Loucy (cell line): ENCODE results near the gene MID1IP1.

Experiments used
- H2AFZ ChIP-seq: fragments of 200-600 bp; sonication (generic); 2 replicates; pipeline ENCODE4 v1.6.0; 2016; ENCODE audit warnings: antibody characterized with exemption, mild to moderate bottlenecking, low read length, moderate library complexity
- H3F3A ChIP-seq: fragments of 200-600 bp; 2 replicates; pipeline ENCODE4 v1.6.0; 2016; ENCODE audit warnings: antibody characterized with exemption, low read depth, mild to moderate bottlenecking
- H3K27me3 ChIP-seq: fragments of 200-600 bp; sonication (generic); 2 replicates; pipeline ENCODE4 v1.6.1; 2014; ENCODE audit warnings: low read length, mild to moderate bottlenecking; ENCODE audit not compliant: insufficient read depth, poor library complexity, severe bottlenecking
- H3K36me3 ChIP-seq: fragments of 200-600 bp; sonication (generic); 2 replicates; pipeline ENCODE4 v1.6.1; 2016; ENCODE audit warnings: low read length; ENCODE audit not compliant: insufficient read depth
- H3K4me1 ChIP-seq: fragments of 200-600 bp; sonication (generic); 2 replicates; pipeline ENCODE4 v1.5.1; 2014; ENCODE audit warnings: low read length, mild to moderate bottlenecking; ENCODE audit not compliant: insufficient read depth, poor library complexity, severe bottlenecking
- H3K4me2 ChIP-seq: fragments of 200-600 bp; sonication (generic); 2 replicates; pipeline ENCODE4 v1.6.0; 2014; ENCODE audit warnings: antibody characterized with exemption, low read length, low read depth, mild to moderate bottlenecking; ENCODE audit not compliant: poor library complexity, severe bottlenecking
- H3K4me3 ChIP-seq: fragments of 200-600 bp; sonication (generic); 2 replicates; pipeline ENCODE4 v1.5.1; 2014; ENCODE audit warnings: low read length, mild to moderate bottlenecking, mixed read lengths; ENCODE audit not compliant: poor library complexity, severe bottlenecking
- H3K79me2 ChIP-seq: fragments of 200-600 bp; sonication (generic); 2 replicates; pipeline ENCODE4 v1.6.1; 2014; ENCODE audit warnings: low read length; ENCODE audit not compliant: insufficient read depth
- H3K9ac ChIP-seq: fragments of 200-600 bp; sonication (generic); 2 replicates; pipeline ENCODE4 v1.6.0; 2014; ENCODE audit warnings: mild to moderate bottlenecking, low read depth, low read length, moderate library complexity; ENCODE audit not compliant: poor library complexity, severe bottlenecking
- H3K9me2 ChIP-seq: fragments of 200-600 bp; sonication (generic); replicated peaks from 2 replicates; pipeline ENCODE4 v1.6.1; 2016; ENCODE audit warnings: low read depth, low read length, mixed read lengths
- H3K9me3 ChIP-seq: fragments of 200-600 bp; sonication (generic); 2 replicates; pipeline ENCODE4 v1.6.1; 2014; ENCODE audit warnings: mild to moderate bottlenecking, antibody characterized with exemption, low read length, low read depth; ENCODE audit not compliant: insufficient read depth
- H4K20me1 ChIP-seq: fragments of 200-600 bp; sonication (generic); 2 replicates; pipeline ENCODE4 v1.6.0; 2014; ENCODE audit warnings: antibody characterized with exemption, low read length, mild to moderate bottlenecking; ENCODE audit not compliant: insufficient read depth, poor library complexity, severe bottlenecking
- EZH2phosphoT487 ChIP-seq: fragments of 200-600 bp; IDR thresholded peaks from 2 replicates; pipeline ENCODE4 v1.6.1; 2018; ENCODE audit warnings: antibody characterized with exemption, mild to moderate bottlenecking, moderate library complexity, borderline replicate concordance
- TF ChIP-seq, protein P1 (sequence below): fragments of 200-600 bp; sonication (generic); conservative IDR thresholded peaks from 2 replicates; pipeline ENCODE4 v1.5.1; 2014; ENCODE audit warnings: mild to moderate bottlenecking, antibody characterized with exemption, low read length

MID1IP1 gene

DNA sequence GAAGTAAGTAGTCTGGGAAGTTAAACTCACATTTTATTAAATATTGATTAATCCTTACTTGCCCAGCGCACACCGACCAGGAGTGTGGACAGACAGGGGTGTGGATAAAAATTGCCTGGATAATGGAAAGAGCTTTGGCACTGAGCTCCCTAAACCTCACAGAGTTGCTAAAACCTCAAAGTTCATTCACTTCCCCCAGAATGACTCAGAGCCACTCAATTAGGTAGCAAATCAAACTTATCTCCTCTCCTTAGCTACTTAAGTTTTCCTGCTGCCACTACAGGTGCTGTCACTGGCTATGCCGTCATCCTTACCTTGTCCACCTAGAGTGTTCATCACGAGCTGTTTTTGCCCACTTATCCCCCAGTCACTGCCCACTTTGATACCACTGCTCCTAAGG is 27.0 kb upstream of the MID1IP1 start:
- Histone ChIP-seq H3F3A (no peaks in the 10 kb centered on the region), H3K4me3 (no peak overlapping the region), H3K36me3 (no peaks in the 10 kb centered on the region), H3K4me2 (no peak overlapping the region), H3K4me1 (no peaks in the 10 kb centered on the region), H3K27me3 (no peaks in the 10 kb centered on the region), H3K9ac (no peak overlapping the region), H3K9me2 (no peaks in the 10 kb centered on the region), H3K79me2 (no peaks in the 10 kb centered on the region), H3K9me3 (no peaks in the 10 kb centered on the region), H4K20me1 (no peaks in the 10 kb centered on the region), H2AFZ (no peak overlapping the region)
- TF ChIP-seq EZH2phosphoT487 = no peak
- TF ChIP-seq, protein P1, sequence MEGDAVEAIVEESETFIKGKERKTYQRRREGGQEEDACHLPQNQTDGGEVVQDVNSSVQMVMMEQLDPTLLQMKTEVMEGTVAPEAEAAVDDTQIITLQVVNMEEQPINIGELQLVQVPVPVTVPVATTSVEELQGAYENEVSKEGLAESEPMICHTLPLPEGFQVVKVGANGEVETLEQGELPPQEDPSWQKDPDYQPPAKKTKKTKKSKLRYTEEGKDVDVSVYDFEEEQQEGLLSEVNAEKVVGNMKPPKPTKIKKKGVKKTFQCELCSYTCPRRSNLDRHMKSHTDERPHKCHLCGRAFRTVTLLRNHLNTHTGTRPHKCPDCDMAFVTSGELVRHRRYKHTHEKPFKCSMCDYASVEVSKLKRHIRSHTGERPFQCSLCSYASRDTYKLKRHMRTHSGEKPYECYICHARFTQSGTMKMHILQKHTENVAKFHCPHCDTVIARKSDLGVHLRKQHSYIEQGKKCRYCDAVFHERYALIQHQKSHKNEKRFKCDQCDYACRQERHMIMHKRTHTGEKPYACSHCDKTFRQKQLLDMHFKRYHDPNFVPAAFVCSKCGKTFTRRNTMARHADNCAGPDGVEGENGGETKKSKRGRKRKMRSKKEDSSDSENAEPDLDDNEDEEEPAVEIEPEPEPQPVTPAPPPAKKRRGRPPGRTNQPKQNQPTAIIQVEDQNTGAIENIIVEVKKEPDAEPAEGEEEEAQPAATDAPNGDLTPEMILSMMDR = no peak

DNA sequence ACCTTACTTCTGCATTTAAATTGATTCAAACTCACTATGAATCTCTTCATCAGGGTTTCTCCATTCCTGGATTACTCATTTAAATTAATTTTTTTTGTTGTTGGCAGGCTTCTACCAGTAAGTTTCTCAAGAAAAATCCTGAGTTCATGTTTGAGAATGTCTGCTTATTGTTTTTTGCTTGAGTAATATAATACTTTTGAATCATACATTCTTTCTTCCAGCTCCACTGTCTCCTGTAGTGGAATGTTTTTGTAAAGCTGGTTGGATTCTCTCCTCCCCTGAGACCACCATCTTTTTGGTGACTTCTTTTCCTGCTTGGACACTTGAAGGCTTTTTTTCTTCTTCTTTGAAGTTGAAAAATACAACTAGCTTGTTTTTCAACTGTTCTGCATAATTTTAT is 4.3 kb upstream of the MID1IP1 start:
- no peaks in the 10 kb centered on the region for H3K27me3 ChIP-seq
- no peak for TF ChIP-seq EZH2phosphoT487
- TF ChIP-seq, protein P1 = no peak
- H3K4me2 ChIP-seq = no peak overlapping the region

DNA sequence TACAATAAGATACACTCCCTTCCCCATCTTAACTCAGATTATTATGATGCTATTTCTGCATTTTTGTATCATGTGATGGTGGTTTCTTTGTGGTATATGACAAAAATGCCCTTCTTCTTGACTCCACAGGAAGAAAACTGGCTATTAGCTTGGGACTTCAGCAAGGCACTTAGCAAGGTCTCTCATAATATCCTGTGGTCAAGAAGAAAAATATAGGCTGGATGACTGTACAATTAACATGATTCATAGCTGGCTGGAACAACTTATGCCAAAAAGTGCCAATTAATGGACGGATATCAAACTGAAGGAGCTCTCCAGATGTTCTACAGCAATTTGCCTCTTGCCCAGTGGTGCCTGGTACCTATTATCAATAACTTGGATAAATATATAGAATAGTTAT is 2.3 kb upstream of the MID1IP1 start:
- Histone ChIP-seq H3K79me2 (peaks cover 27% of the 10 kb centered on the region), H3K9ac (no peak overlapping the region), H3K27me3 (no peaks in the 10 kb centered on the region), H3K4me1 (peaks cover 8% of the 10 kb centered on the region), H3K9me3 (no peaks in the 10 kb centered on the region), H3K9me2 (no peaks in the 10 kb centered on the region), H3F3A (no peaks in the 10 kb centered on the region), H3K36me3 (no peaks in the 10 kb centered on the region), H2AFZ (no peak overlapping the region), H3K4me3 (no peak overlapping the region), H3K4me2 (no peak overlapping the region), H4K20me1 (no peaks in the 10 kb centered on the region)
- no peak for TF ChIP-seq EZH2phosphoT487
- TF ChIP-seq, protein P1 = no peak

More for the DNA sequence above, 4.3 kb upstream of the MID1IP1 start:
- Histone ChIP-seq H4K20me1 (no peaks in the 10 kb centered on the region), H3K9me2 (no peaks in the 10 kb centered on the region), H3F3A (no peaks in the 10 kb centered on the region), H3K36me3 (no peaks in the 10 kb centered on the region), H3K4me3 (no peak overlapping the region), H3K9ac (no peak overlapping the region), H3K79me2 (peaks cover 7% of the 10 kb centered on the region), H3K4me1 (peaks cover 4% of the 10 kb centered on the region), H2AFZ (no peak overlapping the region), H3K9me3 (no peaks in the 10 kb centered on the region)
